K562 (cell line): ENCODE data around the gene SNX9. TPM values are rescaled to one million over a fixed set of nuclear protein-coding genes. Genes with fewer than 3 reads are reported as not detected.
A peak's percentile ranks its signal among the peaks of the same experiment; 100 is the strongest.

Experiments used
- MBD1 ChIP-seq: fragments of 250-450 bp; sonication (Bioruptor Pico); IDR thresholded peaks from 2 replicates; pipeline ENCODE4 v1.8.0; 2022; ENCODE audit warnings: inconsistent platforms
- MBD2 ChIP-seq: sonication (generic); IDR thresholded peaks from 2 replicates; pipeline ENCODE4 v1.6.1; 2016; ENCODE audit warnings: low read depth, borderline replicate concordance
- RBM39 ChIP-seq: fragments of 200-400 bp; formaldehyde crosslinking; optimal IDR thresholded peaks from 2 replicates; pipeline ENCODE3; 2018; ENCODE audit warnings: low read depth, low read length
- REST ChIP-seq, 2 experiments: fragments of 450-650 bp; formaldehyde crosslinking in 1 of 2; IDR thresholded peaks; 2 replicates each; pipeline versions ENCODE4 v1.4.0 to v1.6.1; 2014 to 2020; ENCODE audit warnings: mild to moderate bottlenecking in 2 of 2, borderline replicate concordance in 1 of 2, low read depth in 1 of 2
- SLC30A9 ChIP-seq: fragments of 250-450 bp; sonication (Bioruptor Pico); IDR thresholded peaks from 2 replicates; pipeline ENCODE4 v1.8.0; 2022; ENCODE audit warnings: mild to moderate bottlenecking, moderate library complexity
- TAF1 ChIP-seq: IDR thresholded peaks from 2 replicates; pipeline ENCODE4 v1.6.1; 2011; ENCODE audit warnings: mild to moderate bottlenecking, low read length, moderate library complexity; ENCODE audit not compliant: insufficient read depth, control insufficient read depth, severe bottlenecking; ENCODE audit errors: extremely low read depth
- ZNF318 ChIP-seq, 2 experiments: fragments of 450-650 bp; IDR thresholded peaks; 2 replicates each; pipeline ENCODE4 v1.6.1; 2016; ENCODE audit warnings: mild to moderate bottlenecking in 2 of 2, borderline replicate concordance in 1 of 2, low read depth in 1 of 2, moderate library complexity in 1 of 2
- polyA plus RNA-seq, 8 experiments: library from polyadenylated mRNA; depleted of rRNA in 4 of 8; stranded (reverse) in 5 of 8; unstranded in 3 of 8; fragments of >200 nt; fragmentation: Nextera tagmentation in 2 of 8; fragmentation: Illumina TruSeq in 1 of 8; extraction: Ambion mirVana in 2 of 8; extraction: Trizol in 1 of 8; gene quantifications; 2 replicates each; pipeline versions ENCODE4 v1.2.1 to v1.2.3, GENCODE V29; 2011 to 2014; ENCODE audit warnings: inconsistent platforms in 1 of 8, missing spikeins in 1 of 8
- total RNA-seq, 7 experiments: library from RNA; depleted of rRNA in 6 of 7; stranded (reverse); fragments of >200 nt in 6 of 7; fragmentation: Illumina TruSeq in 2 of 7; extraction: Trizol in 2 of 7; gene quantifications; 2 replicates each; pipeline versions ENCODE4 v1.2.1 to v1.2.3, GENCODE V29; 2011 to 2021; ENCODE audit warnings: low replicate concordance in 1 of 7

The SNX9 gene
- total and polyA plus RNA-seq, 9 of the 15 experiments (the other 6 are each of a cell fraction or from before 2014, with no cell fraction given), result 6.0 to 81.7 (median 57.1) TPM

GRCh38 chr6:157841211-157841840, 18.3 kb downstream of the SNX9 start (continued):
- TF ChIP-seq REST (IDR thresholded peaks at IDR 0.05; ENCODE audit: borderline replicate concordance) (no peak; the same call in 1 of the 2 replicates), REST (CRISPR knock-in tag; IDR thresholded peaks at IDR 0.05; ENCODE audit: low read depth) (no peak), ZNF318 (IDR thresholded peaks at IDR 0.05; ENCODE audit: borderline replicate concordance in 1 of 2, low read depth in 1 of 2) (no peak), RBM39 (no peak), SLC30A9 (CRISPR knock-in tag) (no peak), MBD1 (no peak), MBD2 (no peak), TAF1 (peak; percentile 16)
